ENCODE data around the gene PCGF6. TPM values are rescaled to one million over a fixed set of nuclear protein-coding genes. Genes with fewer than 3 reads are reported as not detected.
A peak's percentile ranks its signal among the peaks of the same experiment; 100 is the strongest.
"Not testable (repeated sequence)": the region's sequence is repeated elsewhere in the genome, so short reads cannot be mapped to it uniquely, and the experiment has no call there.

PCGF6 gene
- 10.7 and 16.7 TPM in 2 replicates for total RNA-seq

- peak; percentile 27 for DNase-seq (ENCODE audit: low read depth)
Measured at GRCh38 chr10:103350517-103351260, at the start of gene PCGF6. PCGF6 (minus strand) TSS chr10:103351140; CDS start chr10:103351066, 74 bp downstream.

DNA sequence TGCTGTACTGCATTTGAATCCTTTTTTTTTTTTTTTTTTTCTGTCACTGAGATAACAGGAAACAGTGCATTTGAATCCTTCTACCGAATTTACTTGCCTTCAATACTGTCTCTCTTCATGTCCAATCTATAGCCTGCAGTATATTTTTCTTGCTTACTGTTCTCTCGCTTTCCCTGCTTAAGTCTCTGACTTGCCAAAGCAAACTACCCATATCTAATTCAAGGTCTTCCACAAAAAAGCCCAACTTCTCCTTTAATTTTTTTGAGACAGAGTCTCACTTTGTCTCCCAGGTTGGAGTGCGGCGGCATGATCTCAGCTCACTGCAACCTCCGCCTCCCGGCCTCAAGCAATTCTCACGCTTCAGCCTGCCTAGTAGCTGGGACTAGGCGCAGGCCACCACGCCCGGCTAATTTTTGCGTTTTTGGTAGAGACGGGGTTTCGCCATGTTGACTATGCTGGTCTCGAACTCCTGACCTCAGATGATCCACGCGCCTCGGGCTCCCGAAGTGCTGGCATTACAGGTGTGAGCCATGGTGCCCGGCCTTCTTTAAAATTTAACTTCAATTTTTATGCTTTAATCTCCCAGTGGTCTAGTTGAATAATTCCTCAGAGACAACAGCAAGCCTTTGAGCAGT, 46.4 kb upstream of the PCGF6 start:
- peak; percentile 13 for DNase-seq (ENCODE audit: low read depth)

GRCh38 chr10:103396789-103397087, 45.8 kb upstream of the PCGF6 start:
- DNase-seq (ENCODE audit: low read depth): no peak

- DNase-seq (ENCODE audit: low read depth): peak; percentile 97
Measured at GRCh38 chr10:103396067-103396788, 45.3 kb upstream of the PCGF6 start, which contains the start of the genes ATP5MK and PDCD11. ATP5MK (minus strand) TSS chr10:103396475; CDS start chr10:103392457, 4,018 bp downstream. PDCD11 (plus strand) TSS chr10:103396626; CDS start chr10:103398427, 1,801 bp downstream.

DNA sequence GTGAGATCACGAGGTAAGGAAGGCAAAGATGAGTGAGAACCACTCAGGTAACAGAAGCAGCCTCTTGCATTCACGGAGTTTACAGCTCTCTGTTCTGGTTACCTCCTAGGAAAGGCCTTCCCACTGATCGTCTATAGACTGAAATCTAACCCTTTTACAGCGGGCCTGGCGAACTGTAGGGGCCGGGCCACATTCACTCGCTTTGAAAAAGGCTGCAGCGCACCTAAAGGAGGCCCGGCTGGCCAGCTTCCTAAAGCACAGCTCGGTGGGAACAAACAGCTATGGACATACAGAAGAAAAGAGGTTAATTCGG, 44.8 kb upstream of the PCGF6 start:
- peak; percentile 7 for DNase-seq (ENCODE audit: low read depth)

DNA sequence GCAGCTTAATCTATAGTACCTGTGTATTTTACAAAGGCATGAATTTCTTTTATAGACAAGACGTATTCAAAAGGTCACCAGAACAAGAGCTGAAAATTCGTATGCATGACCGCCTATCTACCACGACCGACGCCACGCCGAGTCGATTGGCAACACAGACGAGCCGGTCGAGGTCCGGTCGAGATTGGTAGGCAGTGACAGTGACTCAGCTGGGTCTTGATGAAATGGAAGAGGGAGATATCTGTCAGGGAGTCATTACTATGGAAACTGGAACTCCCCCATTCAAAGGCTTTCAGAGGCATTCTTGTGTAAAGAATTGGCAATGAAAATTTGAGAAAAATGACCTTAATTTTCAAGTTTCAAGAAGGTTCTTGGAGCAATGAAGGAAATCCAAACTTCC, 43.2 kb upstream of the PCGF6 start:
- peak; percentile 21 for DNase-seq (ENCODE audit: low read depth)

DNA sequence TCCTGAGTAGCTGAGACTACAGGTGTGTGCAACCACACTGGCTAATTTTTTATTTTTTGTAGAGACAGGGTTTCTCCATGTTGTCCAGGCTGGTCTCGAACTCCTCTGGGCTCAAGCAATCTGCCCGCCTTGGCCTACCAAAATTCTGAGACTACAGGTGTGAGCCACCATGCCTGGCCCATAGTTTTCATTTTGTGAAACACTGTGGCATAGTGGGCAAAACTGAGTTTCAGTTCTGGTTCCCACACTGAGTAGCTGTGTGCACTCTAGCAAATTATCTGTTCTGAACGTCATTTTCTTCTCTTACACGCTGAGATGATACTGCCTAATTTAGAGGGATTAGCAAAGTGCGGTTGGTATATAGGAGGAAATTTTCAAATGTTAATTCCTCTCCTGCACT, 31.8 kb upstream of the PCGF6 start:
- DNase-seq (ENCODE audit: low read depth): no peak

- no peak for DNase-seq (ENCODE audit: low read depth)
Measured at GRCh38 chr10:103374263-103374662, 23.3 kb upstream of the PCGF6 start.

- DNase-seq (ENCODE audit: low read depth): no peak
Measured at GRCh38 chr10:103373544-103373943, 22.6 kb upstream of the PCGF6 start.

DNA sequence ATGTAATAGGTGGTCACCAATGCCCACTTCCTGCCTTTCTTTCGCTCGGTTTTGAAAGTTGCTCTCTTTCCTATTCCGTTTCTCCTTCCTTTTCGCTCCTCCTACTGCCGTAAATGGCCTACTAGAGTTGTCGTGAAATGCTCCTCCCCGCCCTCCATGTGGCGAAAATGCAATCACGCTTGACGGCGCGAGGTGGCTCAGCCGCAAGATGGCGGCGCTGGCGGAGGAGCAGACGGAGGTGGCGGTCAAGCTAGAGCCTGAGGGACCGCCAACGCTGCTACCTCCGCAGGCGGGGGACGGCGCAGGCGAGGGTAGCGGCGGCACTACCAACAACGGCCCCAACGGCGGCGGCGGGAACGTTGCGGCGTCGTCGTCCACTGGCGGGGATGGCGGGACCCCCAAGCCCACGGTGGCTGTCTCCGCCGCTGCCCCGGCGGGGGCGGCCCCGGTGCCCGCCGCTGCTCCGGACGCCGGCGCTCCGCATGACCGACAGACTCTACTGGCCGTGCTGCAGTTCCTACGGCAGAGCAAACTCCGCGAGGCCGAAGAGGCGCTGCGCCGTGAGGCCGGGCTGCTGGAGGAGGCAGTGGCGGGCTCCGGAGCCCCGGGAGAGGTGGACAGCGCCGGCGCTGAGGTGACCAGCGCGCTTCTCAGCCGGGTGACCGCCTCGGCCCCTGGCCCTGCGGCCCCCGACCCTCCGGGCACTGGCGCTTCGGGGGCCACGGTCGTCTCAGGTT, 17.0 kb upstream of the PCGF6 start, which contains the start of gene TAF5:
Gene TAF5 (plus strand): TSS at position 195 of the 737 bp plus-strand sequence. CDS start 14 bp downstream, at position 209.
- peak; percentile 91 for DNase-seq (ENCODE audit: low read depth)

DNA sequence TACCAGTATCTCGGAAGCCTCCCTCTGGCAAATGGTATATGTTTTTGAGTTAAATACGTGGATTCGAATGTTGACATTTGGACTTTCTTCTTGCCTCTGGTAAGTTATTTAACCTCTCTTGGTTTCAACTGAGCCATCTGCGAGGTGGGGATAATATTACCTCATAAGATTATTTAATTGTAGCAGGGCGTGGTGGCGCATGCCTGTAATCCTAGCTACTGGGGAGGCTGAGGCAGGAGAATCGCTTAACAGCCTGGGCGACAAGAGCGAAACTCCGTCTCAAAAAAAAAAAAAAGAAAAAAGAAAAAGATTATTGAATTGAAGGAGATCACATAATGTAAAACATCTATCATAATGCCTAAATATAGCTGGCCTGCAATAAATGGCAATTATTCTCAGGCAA, 16.4 kb upstream of the PCGF6 start:
- no peak for DNase-seq (ENCODE audit: low read depth)

DNA sequence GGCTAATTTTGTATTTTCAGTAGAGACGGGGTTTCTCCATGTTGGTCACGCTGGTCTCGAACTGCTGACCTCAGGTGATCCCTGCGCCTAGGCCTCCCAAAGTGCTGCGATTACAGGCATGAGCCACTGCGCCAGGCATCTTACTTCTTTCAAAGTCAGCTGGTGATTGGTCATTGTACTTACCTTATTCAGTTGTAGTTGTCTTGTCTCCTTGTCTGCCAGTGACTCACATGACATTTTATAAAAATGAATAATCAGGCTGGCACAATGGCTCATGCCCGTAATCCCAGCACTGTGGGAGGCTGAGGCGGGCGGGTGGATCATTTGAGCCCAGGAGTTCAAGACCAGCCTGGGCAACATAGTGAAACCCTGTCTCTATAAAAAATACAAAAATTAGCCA, 9.9 kb upstream of the PCGF6 start:
- DNase-seq (ENCODE audit: low read depth): not testable (repeated sequence)

DNA sequence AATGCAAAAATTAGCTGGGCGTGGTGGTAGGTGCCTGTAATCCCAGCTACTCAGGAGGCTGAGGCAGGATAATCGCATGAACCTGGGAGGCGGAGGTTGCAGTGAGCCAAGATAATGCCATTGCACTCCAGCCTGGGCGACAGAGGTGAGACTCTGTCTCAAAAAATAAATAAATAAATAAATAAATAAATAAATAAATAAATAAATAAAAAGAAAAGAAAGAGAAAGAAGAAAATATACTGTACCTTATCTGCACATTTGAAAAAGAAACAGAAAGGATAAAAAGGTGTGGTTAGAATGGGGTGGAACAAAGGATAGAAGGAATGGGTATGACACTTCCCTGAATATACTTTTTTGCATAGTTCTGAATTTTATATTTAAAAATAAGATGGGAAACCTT, 8.6 kb upstream of the PCGF6 start:
- not testable (repeated sequence) for DNase-seq (ENCODE audit: low read depth)

DNA sequence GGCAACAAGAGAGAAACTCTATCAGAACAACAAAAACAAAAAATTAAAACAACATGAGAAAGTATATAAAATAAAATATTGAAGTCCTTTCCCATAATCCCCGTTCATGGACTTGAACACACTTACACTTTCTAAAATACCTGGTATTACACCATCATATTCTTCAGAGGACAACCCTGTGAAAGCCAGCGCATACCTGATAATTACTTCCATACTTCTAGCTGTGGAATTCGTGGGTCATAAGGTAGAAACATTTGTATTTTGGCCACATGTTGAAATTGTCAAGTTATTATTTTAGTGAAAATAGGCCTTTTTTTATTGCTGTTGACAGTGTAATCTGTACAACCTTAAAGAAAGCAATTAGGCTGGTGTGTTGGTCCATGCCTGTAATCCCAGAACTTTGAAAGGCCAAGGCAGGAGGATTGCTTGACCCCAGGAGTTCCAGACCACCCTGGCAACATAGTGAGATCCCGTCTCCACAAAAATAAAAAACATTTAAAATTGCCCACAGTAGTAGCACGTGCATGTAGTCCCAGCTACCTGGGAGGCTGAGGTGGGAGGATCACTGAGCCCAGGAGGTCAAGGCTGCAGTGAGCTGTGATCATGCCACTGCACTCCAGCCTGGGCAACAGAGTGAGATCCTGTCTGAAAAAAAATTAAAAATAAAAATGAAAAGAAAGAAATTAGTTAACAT, 5.1 kb upstream of the PCGF6 start:
- DNase-seq (ENCODE audit: low read depth): no peak

GRCh38 chr10:103354567-103354966, 3.6 kb upstream of the PCGF6 start:
- DNase-seq (ENCODE audit: low read depth): peak; percentile 39

- DNase-seq (ENCODE audit: low read depth): no peak
Measured at GRCh38 chr10:103353281-103353680, 2.3 kb upstream of the PCGF6 start.

DNA sequence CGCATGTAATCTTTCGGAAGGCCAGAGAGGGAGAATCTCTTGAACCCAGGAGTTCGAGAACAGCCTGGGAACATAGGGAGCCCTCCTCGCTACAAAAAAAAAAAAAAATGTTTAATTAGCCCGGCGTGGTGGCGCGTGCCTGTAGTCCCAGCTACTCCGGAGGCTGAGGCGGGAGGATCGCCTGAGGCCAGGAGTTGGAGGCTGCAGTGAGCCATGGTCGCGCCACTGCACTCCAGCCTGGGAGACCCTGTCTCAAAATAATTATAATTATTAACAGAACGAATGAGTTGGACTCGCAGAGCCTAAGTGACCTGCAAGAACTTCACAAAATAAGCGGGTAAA, 794 bp downstream of the PCGF6 start:
- DNase-seq (ENCODE audit: low read depth): no peak

GRCh38 chr10:103336370-103336769, 14.6 kb downstream of the PCGF6 start:
- no peak for DNase-seq (ENCODE audit: low read depth)

GRCh38 chr10:103334567-103334966, 16.4 kb downstream of the PCGF6 start:
- no peak for DNase-seq (ENCODE audit: low read depth)

DNA sequence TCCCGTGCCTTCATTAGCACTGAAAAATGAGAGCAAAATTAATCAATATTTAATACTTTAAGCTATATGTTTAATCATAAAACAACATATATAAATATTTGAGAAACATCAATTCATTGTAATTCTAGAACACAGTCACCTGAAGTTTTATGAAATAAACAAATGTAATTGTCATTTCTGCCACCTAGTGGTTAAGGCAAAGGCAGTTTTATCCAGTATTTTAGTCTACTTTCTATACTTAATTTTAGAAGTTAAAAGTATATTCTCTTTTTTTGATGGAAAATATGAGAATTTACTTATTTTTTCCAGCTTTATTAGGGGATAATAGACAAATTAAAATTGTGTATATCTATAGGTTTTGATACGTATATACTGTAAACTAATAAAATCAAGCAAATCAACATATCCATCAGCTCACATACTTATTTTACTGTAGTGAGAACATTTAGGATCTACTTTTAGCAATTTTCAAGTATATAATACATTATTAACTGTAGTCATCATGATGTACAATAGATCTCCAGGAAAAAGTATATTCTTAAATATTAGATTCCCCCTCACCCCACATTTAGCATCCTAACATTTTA, 16.9 kb downstream of the PCGF6 start:
- DNase-seq (ENCODE audit: low read depth): peak; percentile 38

DNA sequence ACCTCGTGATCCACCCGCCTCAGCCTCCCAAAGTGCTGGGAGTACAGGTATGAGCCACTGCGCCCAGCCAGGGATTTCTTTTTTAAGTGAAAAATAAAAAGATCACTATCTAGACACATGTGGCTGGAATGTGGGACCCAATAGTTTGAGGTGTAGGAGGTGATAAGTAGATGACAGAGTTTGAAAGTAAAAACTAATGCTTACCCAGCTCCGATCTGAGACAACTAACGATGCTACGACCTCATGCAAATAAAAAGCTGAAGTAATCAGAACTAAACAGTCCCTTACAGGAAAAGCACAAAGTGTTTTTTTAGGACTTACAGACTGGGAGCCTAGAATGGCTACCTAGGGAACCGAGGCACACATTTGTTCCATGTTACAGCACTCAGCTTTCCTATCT, 23.0 kb downstream of the PCGF6 start:
- no peak for DNase-seq (ENCODE audit: low read depth)
